Stimulated activated naive CD8-positive, alpha-beta T cell treated with anti-CD3 and anti-CD28 coated beads, Interleukin-15, Interleukin-2, amounts not matched to agents 100 ng/mL and 50 ng/mL, for 24 hours (primary cell): ENCODE data around the gene SPSB2.

Source experiments
- H3K27ac Mint-ChIP-seq: one replicate; pipeline ENCODE4 v1.8.0; 2021; ENCODE audit warnings: mild to moderate bottlenecking, mixed read lengths
- H3K27me3 Mint-ChIP-seq: one replicate; pipeline ENCODE4 v1.8.0; 2021; ENCODE audit warnings: mixed read lengths
- H3K36me3 Mint-ChIP-seq: one replicate; pipeline ENCODE4 v1.8.0; 2021; ENCODE audit warnings: low read depth, mixed read lengths
- H3K4me1 Mint-ChIP-seq: one replicate; pipeline ENCODE4 v1.8.0; 2021; ENCODE audit warnings: low read depth, mixed read lengths
- H3K4me3 Mint-ChIP-seq: one replicate; pipeline ENCODE4 v1.8.0; 2021; ENCODE audit warnings: mild to moderate bottlenecking, mixed read lengths
- H3K9me3 Mint-ChIP-seq: one replicate; pipeline ENCODE4 v1.8.0; 2021; ENCODE audit warnings: mixed read lengths

SPSB2 gene

GRCh38 chr12:6827982-6828780 is 44.9 kb downstream of the SPSB2 start, which contains the start of gene P3H3:
P3H3 (plus strand) TSS chr12:6828407; CDS start chr12:6828441, 34 bp downstream.
- Mint-ChIP-seq H3K4me1 (peaks cover 18% of the 10 kb centered on the region), H3K9me3 (no peaks in the 10 kb centered on the region), H3K36me3 (no peaks in the 10 kb centered on the region), H3K27me3 (peaks cover 64% of the 10 kb centered on the region), H3K27ac (peak within 1 kb of the TSS; percentile 71), H3K4me3 (peak within 1 kb of the TSS; percentile 80)

GRCh38 chr12:6827437-6827911 is 45.6 kb downstream of the SPSB2 start:
- peaks cover 18% of the 10 kb centered on the region for H3K4me1 Mint-ChIP-seq
- H3K4me3 Mint-ChIP-seq = peak overlapping the region; percentile 28
- peaks cover 72% of the 10 kb centered on the region for H3K27me3 Mint-ChIP-seq
- H3K36me3 Mint-ChIP-seq = no peaks in the 10 kb centered on the region
- no peaks in the 10 kb centered on the region for H3K9me3 Mint-ChIP-seq
- H3K27ac Mint-ChIP-seq = peak overlapping the region; percentile 22

GRCh38 chr12:6826734-6827436 is 46.2 kb downstream of the SPSB2 start:
- H3K9me3 Mint-ChIP-seq = no peaks in the 10 kb centered on the region
- peaks cover 77% of the 10 kb centered on the region for H3K27me3 Mint-ChIP-seq
- no peak overlapping the region for H3K4me3 Mint-ChIP-seq
- H3K4me1 Mint-ChIP-seq = peaks cover 21% of the 10 kb centered on the region
- no peaks in the 10 kb centered on the region for H3K36me3 Mint-ChIP-seq
- H3K27ac Mint-ChIP-seq = peak overlapping the region; percentile 22

GRCh38 chr12:6826125-6826733 is 46.9 kb downstream of the SPSB2 start:
- Mint-ChIP-seq H3K27me3 (peaks cover 79% of the 10 kb centered on the region), H3K27ac (no peak overlapping the region), H3K4me1 (peaks cover 24% of the 10 kb centered on the region), H3K9me3 (no peaks in the 10 kb centered on the region), H3K36me3 (no peaks in the 10 kb centered on the region), H3K4me3 (no peak overlapping the region)

- H3K9me3 Mint-ChIP-seq = no peaks in the 10 kb centered on the region
- H3K27ac Mint-ChIP-seq = no peak overlapping the region
- peaks cover 81% of the 10 kb centered on the region for H3K27me3 Mint-ChIP-seq
- peaks cover 30% of the 10 kb centered on the region for H3K4me1 Mint-ChIP-seq
- no peak overlapping the region for H3K4me3 Mint-ChIP-seq
- H3K36me3 Mint-ChIP-seq = no peaks in the 10 kb centered on the region
These were observed 47.5 kb downstream of the SPSB2 start for GRCh38 chr12:6825398-6826124.

GRCh38 chr12:6824901-6825381 is 48.2 kb downstream of the SPSB2 start:
- peaks cover 75% of the 10 kb centered on the region for H3K27me3 Mint-ChIP-seq

GRCh38 chr12:6824085-6824775 is 48.9 kb downstream of the SPSB2 start:
- H3K9me3 Mint-ChIP-seq = no peaks in the 10 kb centered on the region
- no peaks in the 10 kb centered on the region for H3K36me3 Mint-ChIP-seq
- no peak overlapping the region for H3K4me3 Mint-ChIP-seq
- H3K27me3 Mint-ChIP-seq = peaks cover 75% of the 10 kb centered on the region
- H3K27ac Mint-ChIP-seq = no peak overlapping the region
- H3K4me1 Mint-ChIP-seq = peaks cover 26% of the 10 kb centered on the region

More at GRCh38 chr12:6824901-6825381, 48.2 kb downstream of the SPSB2 start:
- Mint-ChIP-seq H3K27ac (peak overlapping the region; percentile 24), H3K36me3 (no peaks in the 10 kb centered on the region), H3K9me3 (no peaks in the 10 kb centered on the region), H3K4me3 (no peak overlapping the region), H3K4me1 (peaks cover 30% of the 10 kb centered on the region)

GRCh38 chr12:6823182-6824084 is 49.7 kb downstream of the SPSB2 start:
- Mint-ChIP-seq H3K27me3 (peaks cover 70% of the 10 kb centered on the region), H3K4me3 (no peak overlapping the region), H3K36me3 (no peaks in the 10 kb centered on the region), H3K9me3 (no peaks in the 10 kb centered on the region), H3K4me1 (peaks cover 21% of the 10 kb centered on the region), H3K27ac (no peak overlapping the region)

GRCh38 chr12:6822426-6823135 is 50.5 kb downstream of the SPSB2 start:
- peaks cover 16% of the 10 kb centered on the region for H3K4me1 Mint-ChIP-seq
- peaks cover 65% of the 10 kb centered on the region for H3K27me3 Mint-ChIP-seq
- H3K27ac Mint-ChIP-seq = no peak overlapping the region

GRCh38 chr12:6821591-6822425 is 51.3 kb downstream of the SPSB2 start, which contains the start of gene GPR162:
GPR162 (plus strand) TSS chr12:6821821; CDS start chr12:6823899, 2,078 bp downstream.
- peaks cover 12% of the 10 kb centered on the region for H3K4me1 Mint-ChIP-seq
- no peaks in the 10 kb centered on the region for H3K36me3 Mint-ChIP-seq
- no peaks in the 10 kb centered on the region for H3K9me3 Mint-ChIP-seq
- H3K4me3 Mint-ChIP-seq = peak within 1 kb of the TSS; percentile 7
- H3K27ac Mint-ChIP-seq = no peak within 1 kb of the TSS
- peaks cover 57% of the 10 kb centered on the region for H3K27me3 Mint-ChIP-seq

More at GRCh38 chr12:6822426-6823135, 50.5 kb downstream of the SPSB2 start:
- Mint-ChIP-seq H3K9me3 (no peaks in the 10 kb centered on the region), H3K4me3 (no peak overlapping the region), H3K36me3 (no peaks in the 10 kb centered on the region)
